HL-60 (cell line): Measurements from ENCODE around the gene CRIM1.

Source experiments
- GABPA ChIP-seq: IDR thresholded peaks from 2 replicates; pipeline ENCODE4 v1.6.1; 2012; ENCODE audit warnings: low read depth
- POLR2AphosphoS5 ChIP-seq: IDR thresholded peaks from 2 replicates; pipeline ENCODE4 v1.6.1; 2012; ENCODE audit warnings: low read depth
- SPI1 ChIP-seq: IDR thresholded peaks from 2 replicates; pipeline ENCODE4 v1.6.1; 2012; ENCODE audit warnings: low read depth, mild to moderate bottlenecking, borderline replicate concordance
- TF ChIP-seq, protein P1 (sequence below): IDR thresholded peaks from one replicate; pipeline ENCODE4 v1.5.1; 2011; ENCODE audit warnings: low read length, control low read depth, inconsistent platforms; ENCODE audit not compliant: insufficient read depth
- TF ChIP-seq, protein P2 (sequence below): IDR thresholded peaks from 2 replicates; pipeline ENCODE4 v1.6.1; 2012; ENCODE audit warnings: low read depth; ENCODE audit not compliant: insufficient replicate concordance

DNA sequence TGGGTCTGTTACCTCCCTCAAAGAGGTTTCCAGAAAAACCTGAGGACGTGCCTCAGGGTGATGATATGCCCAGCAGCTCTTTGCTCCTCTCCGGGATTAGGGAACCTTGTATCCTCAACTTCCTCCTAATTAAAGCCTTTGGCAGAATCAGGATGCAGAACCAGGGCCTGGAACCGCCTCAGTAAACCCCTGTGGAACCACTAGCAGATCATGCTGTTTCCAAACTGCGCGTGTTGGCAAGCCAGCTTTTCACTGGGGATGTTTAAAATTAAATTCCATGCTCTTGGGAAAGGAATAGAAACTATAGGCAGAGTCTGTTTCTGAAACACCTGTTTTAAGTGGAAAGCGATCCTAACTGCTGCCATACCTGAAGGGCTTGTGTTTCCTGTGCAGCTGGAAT, 26.4 kb downstream of the CRIM1 start:
- TF ChIP-seq, protein P1, sequence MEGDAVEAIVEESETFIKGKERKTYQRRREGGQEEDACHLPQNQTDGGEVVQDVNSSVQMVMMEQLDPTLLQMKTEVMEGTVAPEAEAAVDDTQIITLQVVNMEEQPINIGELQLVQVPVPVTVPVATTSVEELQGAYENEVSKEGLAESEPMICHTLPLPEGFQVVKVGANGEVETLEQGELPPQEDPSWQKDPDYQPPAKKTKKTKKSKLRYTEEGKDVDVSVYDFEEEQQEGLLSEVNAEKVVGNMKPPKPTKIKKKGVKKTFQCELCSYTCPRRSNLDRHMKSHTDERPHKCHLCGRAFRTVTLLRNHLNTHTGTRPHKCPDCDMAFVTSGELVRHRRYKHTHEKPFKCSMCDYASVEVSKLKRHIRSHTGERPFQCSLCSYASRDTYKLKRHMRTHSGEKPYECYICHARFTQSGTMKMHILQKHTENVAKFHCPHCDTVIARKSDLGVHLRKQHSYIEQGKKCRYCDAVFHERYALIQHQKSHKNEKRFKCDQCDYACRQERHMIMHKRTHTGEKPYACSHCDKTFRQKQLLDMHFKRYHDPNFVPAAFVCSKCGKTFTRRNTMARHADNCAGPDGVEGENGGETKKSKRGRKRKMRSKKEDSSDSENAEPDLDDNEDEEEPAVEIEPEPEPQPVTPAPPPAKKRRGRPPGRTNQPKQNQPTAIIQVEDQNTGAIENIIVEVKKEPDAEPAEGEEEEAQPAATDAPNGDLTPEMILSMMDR = no peak
- TF ChIP-seq SPI1 = no peak
- no peak for TF ChIP-seq GABPA
- TF ChIP-seq, protein P2, sequence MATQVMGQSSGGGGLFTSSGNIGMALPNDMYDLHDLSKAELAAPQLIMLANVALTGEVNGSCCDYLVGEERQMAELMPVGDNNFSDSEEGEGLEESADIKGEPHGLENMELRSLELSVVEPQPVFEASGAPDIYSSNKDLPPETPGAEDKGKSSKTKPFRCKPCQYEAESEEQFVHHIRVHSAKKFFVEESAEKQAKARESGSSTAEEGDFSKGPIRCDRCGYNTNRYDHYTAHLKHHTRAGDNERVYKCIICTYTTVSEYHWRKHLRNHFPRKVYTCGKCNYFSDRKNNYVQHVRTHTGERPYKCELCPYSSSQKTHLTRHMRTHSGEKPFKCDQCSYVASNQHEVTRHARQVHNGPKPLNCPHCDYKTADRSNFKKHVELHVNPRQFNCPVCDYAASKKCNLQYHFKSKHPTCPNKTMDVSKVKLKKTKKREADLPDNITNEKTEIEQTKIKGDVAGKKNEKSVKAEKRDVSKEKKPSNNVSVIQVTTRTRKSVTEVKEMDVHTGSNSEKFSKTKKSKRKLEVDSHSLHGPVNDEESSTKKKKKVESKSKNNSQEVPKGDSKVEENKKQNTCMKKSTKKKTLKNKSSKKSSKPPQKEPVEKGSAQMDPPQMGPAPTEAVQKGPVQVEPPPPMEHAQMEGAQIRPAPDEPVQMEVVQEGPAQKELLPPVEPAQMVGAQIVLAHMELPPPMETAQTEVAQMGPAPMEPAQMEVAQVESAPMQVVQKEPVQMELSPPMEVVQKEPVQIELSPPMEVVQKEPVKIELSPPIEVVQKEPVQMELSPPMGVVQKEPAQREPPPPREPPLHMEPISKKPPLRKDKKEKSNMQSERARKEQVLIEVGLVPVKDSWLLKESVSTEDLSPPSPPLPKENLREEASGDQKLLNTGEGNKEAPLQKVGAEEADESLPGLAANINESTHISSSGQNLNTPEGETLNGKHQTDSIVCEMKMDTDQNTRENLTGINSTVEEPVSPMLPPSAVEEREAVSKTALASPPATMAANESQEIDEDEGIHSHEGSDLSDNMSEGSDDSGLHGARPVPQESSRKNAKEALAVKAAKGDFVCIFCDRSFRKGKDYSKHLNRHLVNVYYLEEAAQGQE = no peak
- TF ChIP-seq POLR2AphosphoS5 = no peak
